IPS-18a (cell line): Measurements from ENCODE around the gene NREP.

Experiments
- H3K27ac ChIP-seq: one replicate; pipeline ENCODE4 v1.5.1; 2013; ENCODE audit warnings: low read length
- H3K27me3 ChIP-seq: one replicate; pipeline ENCODE4 v1.6.1; 2013; ENCODE audit warnings: mild to moderate bottlenecking, low read length; ENCODE audit not compliant: control insufficient read depth, insufficient read depth
- H3K36me3 ChIP-seq: one replicate; pipeline ENCODE4 v1.6.1; 2013; ENCODE audit warnings: low read depth, low read length; ENCODE audit not compliant: control insufficient read depth
- H3K4me1 ChIP-seq: one replicate; pipeline ENCODE4 v1.6.1; 2013; ENCODE audit warnings: low read depth, low read length; ENCODE audit not compliant: control insufficient read depth
- H3K4me3 ChIP-seq: one replicate; pipeline ENCODE4 v1.5.1; 2013; ENCODE audit warnings: low read length
- H3K9ac ChIP-seq: one replicate; pipeline ENCODE4 v1.6.1; 2013; ENCODE audit warnings: mild to moderate bottlenecking, low read length, moderate library complexity
- H3K9me3 ChIP-seq: one replicate; pipeline ENCODE4 v1.6.1; 2013; ENCODE audit warnings: low read depth, low read length; ENCODE audit not compliant: control insufficient read depth

Gene NREP

DNA sequence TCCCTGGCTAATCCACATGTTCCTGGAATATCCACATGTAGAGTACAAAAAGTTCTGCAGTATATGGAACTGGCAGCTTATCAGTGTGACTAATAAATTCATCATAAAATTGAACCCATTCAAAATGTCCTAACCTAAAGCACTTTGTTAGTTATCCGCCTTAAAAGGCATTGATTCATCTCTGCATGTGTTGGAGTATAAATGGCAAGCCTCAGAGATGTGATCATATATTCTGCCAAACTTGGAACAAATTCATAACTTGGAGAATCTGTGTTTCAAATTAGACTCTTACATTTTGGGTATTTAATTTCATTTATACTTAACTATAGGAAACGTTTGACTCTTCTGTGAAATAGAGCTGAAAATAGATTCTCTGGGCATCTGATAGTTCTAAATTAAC is 25.2 kb upstream of the NREP start:
- Histone ChIP-seq H3K36me3 (no peaks in the 10 kb centered on the region), H3K27ac (no peak overlapping the region), H3K4me1 (peaks cover 5% of the 10 kb centered on the region), H3K27me3 (no peaks in the 10 kb centered on the region), H3K4me3 (no peak overlapping the region), H3K9me3 (no peaks in the 10 kb centered on the region), H3K9ac (no peak overlapping the region)

DNA sequence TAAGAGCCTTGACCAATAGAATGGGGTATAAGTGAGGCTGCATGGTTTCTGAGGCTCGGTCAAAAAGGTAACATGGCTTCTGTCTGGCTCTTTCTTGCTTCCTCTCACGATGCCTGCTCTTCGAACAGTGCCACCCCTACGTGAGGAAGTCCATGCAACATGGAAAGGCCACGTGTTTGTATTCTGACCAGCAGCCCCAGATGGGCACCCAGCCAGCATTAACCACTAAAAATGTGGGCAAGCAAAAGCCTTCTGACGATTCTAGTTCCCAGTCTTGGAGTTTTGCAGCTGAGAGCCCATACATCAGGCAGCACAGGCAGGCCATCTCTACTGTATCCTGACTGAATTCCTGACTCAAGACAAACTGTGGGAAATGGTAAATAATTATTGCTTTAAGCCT is 24.2 kb upstream of the NREP start:
- H3K9ac ChIP-seq: no peak overlapping the region
- no peak overlapping the region for H3K4me3 ChIP-seq
- no peak overlapping the region for H3K27ac ChIP-seq
- peaks cover 5% of the 10 kb centered on the region for H3K4me1 ChIP-seq
- H3K36me3 ChIP-seq: no peaks in the 10 kb centered on the region
- no peaks in the 10 kb centered on the region for H3K9me3 ChIP-seq
- no peaks in the 10 kb centered on the region for H3K27me3 ChIP-seq

DNA sequence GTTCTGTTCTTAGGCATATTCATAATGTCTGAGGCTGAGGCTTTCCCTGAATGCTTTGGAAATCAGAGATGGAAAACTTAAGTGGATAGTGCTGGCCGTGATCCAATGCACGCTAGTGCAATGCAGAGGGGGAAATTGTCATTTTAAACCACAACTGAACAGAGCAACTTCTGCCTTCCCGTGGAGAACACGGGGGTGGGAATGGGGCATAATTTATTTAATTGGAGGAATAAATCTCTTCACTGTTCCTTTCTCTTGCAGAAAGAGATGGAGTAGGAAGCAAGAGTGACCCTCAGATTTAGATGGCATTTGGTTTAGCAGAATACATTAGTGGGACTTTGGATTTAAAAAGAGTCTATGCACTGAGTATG is 22.9 kb upstream of the NREP start:
- H3K4me3 ChIP-seq: no peak overlapping the region
- H3K9me3 ChIP-seq: no peaks in the 10 kb centered on the region
- peaks cover 4% of the 10 kb centered on the region for H3K4me1 ChIP-seq
- H3K36me3 ChIP-seq: no peaks in the 10 kb centered on the region
- no peaks in the 10 kb centered on the region for H3K27me3 ChIP-seq
- no peak overlapping the region for H3K27ac ChIP-seq
- no peak overlapping the region for H3K9ac ChIP-seq

DNA sequence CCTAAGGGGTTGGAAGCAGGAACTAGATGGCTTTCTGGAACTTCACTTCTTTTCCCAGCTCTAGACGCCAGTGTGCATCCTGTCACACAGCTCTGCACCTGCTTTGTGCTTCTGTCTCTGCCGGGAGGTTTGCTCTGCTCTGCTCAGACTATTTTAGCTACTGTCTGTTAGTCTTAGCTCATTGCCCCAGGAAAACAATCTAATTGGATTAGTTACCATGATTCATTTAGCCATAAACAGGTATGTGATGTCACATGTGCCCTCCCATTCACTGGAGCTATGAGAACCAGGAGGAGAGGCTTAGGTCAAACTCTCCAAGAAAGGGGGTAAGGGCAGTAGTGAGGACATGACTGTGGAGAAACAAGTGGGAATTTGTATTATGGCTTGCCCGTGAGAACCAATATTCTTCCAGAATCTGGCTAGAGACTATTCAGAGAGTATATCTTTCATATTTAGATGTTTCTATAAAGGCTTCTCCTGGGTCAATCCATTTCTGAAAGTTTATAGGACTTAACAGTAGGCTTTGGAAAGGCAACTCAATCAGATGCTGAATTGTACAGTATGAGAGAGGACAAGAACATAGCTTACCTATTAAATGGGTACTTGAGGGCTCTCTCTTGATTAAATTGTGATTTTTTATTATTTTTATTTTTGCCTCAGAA is 22.4 kb upstream of the NREP start:
- H3K4me1 ChIP-seq: peaks cover 4% of the 10 kb centered on the region
- no peak overlapping the region for H3K9ac ChIP-seq

DNA sequence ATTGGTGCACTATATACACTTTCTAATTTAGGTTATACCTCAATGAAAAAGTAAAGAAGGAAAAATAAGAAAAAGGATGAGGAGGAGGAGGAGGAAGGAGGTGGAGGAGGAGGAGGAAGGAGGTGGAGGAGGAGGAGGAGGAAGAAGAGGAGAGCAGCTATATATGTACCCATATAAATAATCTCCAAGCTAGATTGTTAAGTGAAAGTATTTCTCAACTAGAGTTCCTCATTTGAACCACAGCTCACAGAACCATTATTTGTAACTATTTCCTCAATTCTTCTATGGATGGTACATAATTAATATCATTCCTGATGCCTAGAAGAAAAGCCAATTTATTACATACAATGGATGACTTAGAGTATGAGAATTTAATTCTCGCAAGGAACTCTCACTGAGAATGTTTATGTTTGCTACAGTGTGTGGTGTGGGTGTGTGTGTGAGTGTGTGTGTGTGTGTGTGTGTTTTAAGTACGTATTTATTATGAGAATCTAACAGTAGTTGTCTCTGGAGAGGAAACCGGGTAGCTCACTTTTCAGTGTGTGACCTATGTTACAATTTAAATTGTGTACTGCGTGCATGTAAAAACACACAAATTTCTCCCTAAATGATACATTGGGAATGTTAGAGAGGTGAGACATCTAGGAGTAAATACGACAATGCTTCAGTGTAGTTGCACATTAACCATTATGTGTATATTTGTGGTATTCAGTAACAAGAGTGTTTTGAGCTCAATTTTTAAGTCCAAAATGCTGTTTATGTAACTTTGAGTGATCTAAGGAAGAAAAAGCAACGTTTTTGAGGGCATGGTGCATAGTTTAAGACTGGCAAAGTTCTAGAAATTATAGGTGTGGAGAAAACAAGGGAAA is 20.2 kb upstream of the NREP start:
- Histone ChIP-seq H3K36me3 (no peaks in the 10 kb centered on the region), H3K4me3 (no peak overlapping the region), H3K9ac (no peak overlapping the region), H3K27me3 (no peaks in the 10 kb centered on the region), H3K4me1 (peaks cover 8% of the 10 kb centered on the region), H3K27ac (no peak overlapping the region), H3K9me3 (no peaks in the 10 kb centered on the region)

More for the DNA sequence above, 22.4 kb upstream of the NREP start:
- H3K27ac ChIP-seq: no peak overlapping the region
- H3K27me3 ChIP-seq: no peaks in the 10 kb centered on the region
- H3K4me3 ChIP-seq: no peak overlapping the region
- H3K9me3 ChIP-seq: no peaks in the 10 kb centered on the region
- no peaks in the 10 kb centered on the region for H3K36me3 ChIP-seq

DNA sequence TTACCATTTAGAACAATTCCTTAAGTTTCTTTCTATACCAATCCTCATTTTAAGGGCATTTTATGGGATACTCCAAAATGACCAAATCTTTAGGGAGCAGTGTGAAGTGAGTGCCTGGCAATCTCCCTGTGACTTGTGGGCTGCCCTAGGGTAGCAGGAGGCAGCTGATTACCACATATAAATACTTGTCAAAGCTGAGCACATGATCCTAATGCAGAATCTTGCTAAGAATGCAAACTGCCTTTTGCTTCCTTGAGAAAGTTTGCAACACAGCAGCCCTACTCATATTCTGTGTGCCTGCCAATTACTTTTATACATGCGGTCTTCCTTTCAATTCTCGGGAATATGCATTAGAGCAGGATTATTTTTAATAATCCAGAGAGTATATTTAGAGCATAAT is 18.2 kb upstream of the NREP start:
- no peaks in the 10 kb centered on the region for H3K36me3 ChIP-seq

DNA sequence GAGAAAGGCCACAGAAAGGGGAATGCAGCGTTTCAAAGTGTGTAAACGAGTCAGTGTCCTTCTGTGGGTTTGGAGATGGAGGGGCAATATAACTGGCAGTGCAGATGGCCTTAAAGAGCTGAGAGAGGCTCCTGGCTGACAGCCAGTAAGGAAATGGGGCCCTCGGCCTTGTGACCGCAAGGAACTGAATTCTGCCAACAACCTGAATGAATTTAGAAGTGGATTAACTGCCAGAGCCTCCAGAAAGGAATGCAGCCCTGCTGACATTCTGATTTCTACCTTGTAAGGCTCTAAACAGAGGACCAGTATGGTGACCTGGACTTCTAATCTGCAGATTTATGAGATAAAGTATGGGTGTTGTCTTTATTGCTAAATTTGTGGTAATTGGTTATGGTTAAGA is 17.5 kb upstream of the NREP start:
- Histone ChIP-seq H3K27ac (no peak overlapping the region), H3K4me3 (no peak overlapping the region)

More for the DNA sequence above, 18.2 kb upstream of the NREP start:
- Histone ChIP-seq H3K9ac (no peak overlapping the region), H3K27ac (no peak overlapping the region), H3K9me3 (no peaks in the 10 kb centered on the region), H3K27me3 (no peaks in the 10 kb centered on the region), H3K4me1 (peaks cover 11% of the 10 kb centered on the region), H3K4me3 (no peak overlapping the region)

DNA sequence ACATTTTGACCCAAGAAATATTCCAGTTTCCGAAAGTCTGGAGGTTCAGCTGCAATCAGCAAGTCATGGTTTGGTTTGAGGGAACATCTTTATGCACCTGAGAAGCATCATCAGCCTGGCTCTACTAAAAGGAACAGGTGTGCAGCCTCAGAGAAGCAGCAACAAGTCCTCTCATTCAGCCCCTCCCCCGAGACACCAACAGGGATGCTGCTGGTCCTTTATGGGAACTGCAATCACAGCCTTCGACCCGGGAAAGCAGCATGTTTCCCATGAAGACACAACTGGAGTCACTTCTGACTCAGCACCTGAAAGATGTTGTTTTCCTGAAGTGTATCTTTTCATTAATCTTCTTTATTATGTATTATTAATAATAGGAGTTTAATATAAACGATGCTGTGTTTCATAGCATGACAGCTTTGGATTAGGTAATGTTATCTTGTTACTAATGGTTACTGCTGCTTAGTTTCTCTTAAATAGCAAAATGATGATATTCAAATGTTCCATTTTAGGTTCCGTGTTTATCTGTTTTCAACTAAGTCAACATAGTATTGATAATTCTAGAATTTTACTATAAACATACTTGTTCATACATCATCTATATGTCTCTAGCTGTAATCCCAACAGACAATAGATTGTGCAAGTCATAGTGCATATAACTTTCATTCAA is 15.6 kb upstream of the NREP start:
- Histone ChIP-seq H3K9ac (no peak overlapping the region), H3K36me3 (no peaks in the 10 kb centered on the region), H3K9me3 (no peaks in the 10 kb centered on the region), H3K27ac (no peak overlapping the region), H3K27me3 (no peaks in the 10 kb centered on the region), H3K4me1 (peaks cover 11% of the 10 kb centered on the region), H3K4me3 (no peak overlapping the region)

More for the DNA sequence above, 17.5 kb upstream of the NREP start:
- Histone ChIP-seq H3K36me3 (no peaks in the 10 kb centered on the region), H3K4me1 (peaks cover 11% of the 10 kb centered on the region), H3K9ac (no peak overlapping the region), H3K9me3 (no peaks in the 10 kb centered on the region), H3K27me3 (no peaks in the 10 kb centered on the region)

DNA sequence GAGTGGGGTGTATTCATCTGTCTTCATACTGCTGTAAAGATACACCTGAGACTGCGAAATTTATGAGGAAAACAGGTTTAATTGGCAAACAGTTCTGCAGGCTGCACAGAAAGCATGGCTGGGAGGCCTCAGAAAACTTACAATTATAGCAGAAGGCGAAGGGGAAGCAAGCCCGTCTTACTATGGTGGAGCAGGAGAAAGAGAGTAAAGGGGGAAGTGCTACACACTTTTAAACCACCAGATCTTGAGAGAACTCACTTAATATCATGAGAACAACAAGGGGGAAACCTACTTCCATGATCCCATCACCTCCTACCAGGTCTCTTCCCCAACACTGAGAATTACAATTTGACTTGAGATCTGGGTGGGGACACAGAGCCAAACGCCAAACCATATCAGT is 12.5 kb upstream of the NREP start:
- Histone ChIP-seq H3K4me1 (peaks cover 9% of the 10 kb centered on the region), H3K9ac (no peak overlapping the region), H3K9me3 (no peaks in the 10 kb centered on the region), H3K4me3 (no peak overlapping the region), H3K27me3 (no peaks in the 10 kb centered on the region), H3K36me3 (no peaks in the 10 kb centered on the region), H3K27ac (no peak overlapping the region)

DNA sequence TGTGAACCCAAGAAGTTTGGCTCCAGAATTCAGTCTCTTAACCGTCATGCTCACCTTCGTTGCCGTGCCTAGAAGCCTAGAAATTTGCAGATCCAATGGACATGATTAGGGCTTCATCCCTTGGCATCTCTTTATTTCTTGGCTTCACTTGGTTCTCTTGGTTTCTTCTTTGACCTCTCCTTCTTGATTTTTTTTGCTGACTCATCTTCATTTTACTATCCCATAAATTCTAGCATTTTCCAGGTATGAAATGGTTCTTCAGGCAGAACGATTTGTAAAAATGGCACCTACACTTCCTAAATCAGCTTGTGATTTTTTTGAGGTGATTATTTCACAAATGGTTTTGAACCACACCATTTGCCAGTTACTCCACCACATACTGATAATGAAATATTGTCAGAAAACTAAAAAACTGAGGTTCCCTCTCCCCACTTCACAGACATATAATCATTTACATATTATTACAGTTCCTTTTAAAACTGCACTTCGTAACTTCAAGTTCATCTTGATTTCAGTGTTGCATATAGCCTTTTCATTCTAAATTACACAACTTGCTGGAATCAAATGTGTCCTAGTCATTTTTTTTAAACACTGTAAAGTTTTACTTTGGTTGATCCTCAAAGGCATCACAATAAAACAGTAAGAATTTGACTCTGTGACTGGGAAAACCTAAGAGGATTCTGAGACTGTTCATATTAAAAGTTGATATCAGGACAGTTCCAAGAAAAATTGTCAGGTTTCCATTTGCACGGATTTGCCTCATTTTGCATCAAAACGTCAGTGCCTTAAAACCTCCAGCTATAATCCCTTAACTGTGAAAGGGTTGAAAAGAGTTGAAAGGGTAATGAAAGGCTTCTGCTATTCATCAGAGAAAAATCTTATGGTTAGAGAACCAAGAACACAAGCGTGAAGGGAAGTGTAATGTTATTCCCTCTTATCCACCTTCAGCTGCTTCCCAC is 8.9 kb upstream of the NREP start:
- Histone ChIP-seq H3K4me3 (no peak overlapping the region), H3K9ac (no peak overlapping the region), H3K36me3 (no peaks in the 10 kb centered on the region), H3K4me1 (no peaks in the 10 kb centered on the region), H3K9me3 (no peaks in the 10 kb centered on the region), H3K27me3 (no peaks in the 10 kb centered on the region), H3K27ac (no peak overlapping the region)

DNA sequence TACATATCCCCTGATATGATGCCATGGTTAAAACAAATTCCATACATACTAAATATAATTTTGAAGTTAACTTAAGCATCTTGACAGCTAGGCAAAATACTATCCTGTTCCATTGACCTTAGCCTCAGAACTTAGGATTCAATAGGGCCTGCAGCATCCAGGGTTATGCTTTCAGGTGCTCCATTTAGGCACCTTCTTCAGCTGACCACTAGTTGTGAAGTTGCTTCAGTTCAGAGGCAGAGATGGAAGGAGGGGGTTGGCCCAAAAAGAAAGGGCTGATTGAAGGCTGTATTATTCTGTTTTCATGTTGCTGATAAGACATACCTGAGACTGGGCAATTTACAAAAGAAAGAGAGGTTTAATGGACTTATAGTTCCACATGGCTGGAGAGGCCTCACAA is 7.0 kb upstream of the NREP start:
- H3K27ac ChIP-seq: no peak overlapping the region
- no peak overlapping the region for H3K9ac ChIP-seq
- no peaks in the 10 kb centered on the region for H3K36me3 ChIP-seq
- no peak overlapping the region for H3K4me3 ChIP-seq
- H3K27me3 ChIP-seq: no peaks in the 10 kb centered on the region
- peaks cover 1% of the 10 kb centered on the region for H3K4me1 ChIP-seq
- H3K9me3 ChIP-seq: no peaks in the 10 kb centered on the region
